LoVo (cell line): ENCODE measurements around the gene MARCHF4.

Source experiments
- DNase-seq: peaks from one replicate; pipeline ENCODE4 v3.0.0-alpha.2; 2016; ENCODE audit warnings: low spot score

MARCHF4 gene

DNA sequence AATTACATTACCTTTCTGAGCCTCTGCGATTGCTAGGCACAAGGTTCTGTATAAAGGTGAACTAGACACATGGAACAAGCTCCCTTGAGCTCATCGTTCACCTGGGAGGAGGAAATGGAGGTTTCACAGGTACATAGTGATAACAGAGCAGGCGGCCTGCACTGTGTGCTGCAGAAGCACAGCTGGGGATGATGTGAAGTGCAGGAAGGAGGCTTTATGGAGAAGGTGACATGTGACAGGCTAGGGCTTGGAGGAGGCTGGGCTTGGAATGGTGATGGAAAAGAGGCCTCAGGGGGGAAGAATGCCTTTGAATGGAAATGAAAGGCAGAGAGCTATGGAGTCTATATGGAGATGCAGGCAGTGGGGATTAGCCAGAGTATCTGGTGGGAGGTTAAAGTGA, 22.9 kb downstream of the MARCHF4 start:
- DNase-seq: no peak

DNA sequence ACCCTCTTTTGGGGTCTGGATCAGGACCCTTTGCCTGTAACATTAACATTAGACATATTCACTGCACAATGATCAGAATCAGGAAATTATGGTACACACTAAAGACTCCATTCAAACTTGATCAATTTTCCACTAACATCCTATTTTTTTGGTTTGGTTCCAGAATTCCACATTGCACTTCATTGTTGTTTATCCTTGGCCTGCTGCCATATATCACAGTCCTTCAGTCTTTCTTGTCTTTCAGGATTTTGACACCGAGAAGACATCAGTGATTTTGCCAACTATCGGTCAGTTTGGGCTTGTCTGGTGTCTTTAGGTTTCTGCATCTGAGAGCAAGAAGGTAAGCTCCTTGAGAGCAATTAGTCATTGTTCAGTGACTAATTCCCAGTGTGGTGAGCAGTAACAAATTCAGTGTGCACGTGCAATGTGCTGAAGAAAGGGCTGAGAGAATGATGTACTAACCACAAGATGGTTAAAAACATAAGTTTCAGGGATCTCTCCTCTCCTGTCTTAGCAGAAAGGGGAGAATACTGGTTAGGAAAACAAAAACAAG, 23.5 kb downstream of the MARCHF4 start:
- no peak for DNase-seq

DNA sequence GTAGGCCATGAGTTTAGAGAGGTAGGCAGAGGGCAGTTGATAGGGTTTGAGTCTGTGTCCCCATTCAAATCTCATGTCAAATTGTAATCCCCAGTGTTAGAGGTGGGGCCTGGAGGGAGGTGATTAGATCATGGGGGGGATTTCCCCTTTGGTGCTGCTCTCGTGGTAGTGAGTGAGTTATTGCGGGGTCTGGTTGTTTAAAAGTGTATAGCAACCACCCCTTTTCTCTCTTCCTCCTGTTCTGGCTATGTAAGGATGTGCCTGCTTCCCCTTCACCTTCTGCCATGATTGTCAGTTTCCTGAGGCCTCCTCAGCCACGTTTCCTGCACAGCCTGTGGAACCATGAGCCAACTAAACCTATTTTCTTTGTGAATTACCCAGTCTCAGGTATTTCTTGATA, 25.5 kb downstream of the MARCHF4 start:
- no peak for DNase-seq

DNA sequence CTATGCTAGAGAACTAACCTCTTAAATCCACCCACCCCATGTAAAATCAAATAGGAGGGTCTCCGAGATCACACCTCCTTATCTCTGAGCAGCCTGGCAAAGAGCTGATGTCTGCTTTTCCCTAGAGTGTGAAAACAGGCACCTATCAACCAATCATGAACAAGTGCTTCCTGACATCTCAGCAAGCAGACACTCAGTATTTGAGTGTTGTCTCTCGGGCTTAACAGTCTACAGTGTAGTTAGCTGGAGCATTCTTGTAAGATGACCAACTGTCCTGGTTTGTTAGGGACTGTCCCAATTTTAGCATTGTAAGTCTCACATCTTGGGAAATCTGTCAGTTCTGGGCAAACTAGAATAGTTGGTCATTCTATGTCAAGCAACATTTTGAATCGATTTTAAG, 26.4 kb downstream of the MARCHF4 start:
- DNase-seq: no peak

DNA sequence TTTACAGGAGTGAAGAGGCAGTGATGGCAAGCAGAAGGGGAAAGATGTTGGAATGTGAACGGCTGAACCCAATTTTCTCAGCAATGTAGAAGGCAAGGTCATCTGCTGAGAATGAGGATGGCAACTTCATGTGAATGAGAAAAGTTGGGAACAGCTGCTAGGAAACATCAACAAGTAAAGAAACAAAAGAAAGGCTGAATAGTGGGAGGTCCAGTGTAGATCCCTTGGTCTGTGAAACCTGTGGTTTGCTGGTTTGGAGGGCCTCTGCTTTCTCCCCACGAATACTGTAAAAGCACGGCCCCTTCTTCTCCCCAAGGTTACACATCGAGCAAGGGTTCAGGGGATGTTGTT, 27.4 kb downstream of the MARCHF4 start:
- no peak for DNase-seq

DNA sequence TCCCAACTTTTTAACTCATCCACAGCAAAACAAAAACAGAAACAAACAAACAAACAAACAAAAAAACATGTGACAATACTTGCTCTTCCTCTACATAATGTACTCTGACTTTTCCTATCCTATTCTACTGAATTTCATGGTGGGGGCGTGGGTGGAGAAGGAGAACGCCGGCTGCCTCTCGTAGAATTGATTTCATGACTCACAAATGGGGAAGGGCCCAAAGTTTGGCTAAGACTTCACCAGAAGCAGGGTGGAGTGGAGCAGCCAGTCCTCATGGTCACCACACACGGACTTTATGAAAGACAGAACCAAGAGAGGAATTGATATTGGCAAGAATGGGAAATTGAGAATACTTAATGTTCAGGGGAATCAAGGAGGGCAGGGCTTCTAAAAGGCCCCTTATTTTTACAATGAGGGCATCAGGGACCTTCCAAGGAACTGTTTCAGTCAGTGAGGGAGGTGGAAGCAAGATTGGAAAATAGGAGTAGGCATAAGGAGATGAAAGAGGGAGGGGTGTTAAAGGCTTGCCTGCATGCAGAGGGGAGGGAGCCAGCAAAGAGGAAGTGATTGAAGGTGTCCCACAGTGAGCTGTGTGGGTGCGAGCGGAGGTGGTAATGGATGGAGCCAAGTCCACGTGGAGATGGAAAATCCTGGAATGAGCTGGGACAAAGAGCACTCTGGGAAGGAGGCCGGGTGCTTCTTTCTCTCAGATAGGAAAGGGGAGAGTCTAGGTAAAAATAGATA, 27.9 kb downstream of the MARCHF4 start:
- DNase-seq: no peak

DNA sequence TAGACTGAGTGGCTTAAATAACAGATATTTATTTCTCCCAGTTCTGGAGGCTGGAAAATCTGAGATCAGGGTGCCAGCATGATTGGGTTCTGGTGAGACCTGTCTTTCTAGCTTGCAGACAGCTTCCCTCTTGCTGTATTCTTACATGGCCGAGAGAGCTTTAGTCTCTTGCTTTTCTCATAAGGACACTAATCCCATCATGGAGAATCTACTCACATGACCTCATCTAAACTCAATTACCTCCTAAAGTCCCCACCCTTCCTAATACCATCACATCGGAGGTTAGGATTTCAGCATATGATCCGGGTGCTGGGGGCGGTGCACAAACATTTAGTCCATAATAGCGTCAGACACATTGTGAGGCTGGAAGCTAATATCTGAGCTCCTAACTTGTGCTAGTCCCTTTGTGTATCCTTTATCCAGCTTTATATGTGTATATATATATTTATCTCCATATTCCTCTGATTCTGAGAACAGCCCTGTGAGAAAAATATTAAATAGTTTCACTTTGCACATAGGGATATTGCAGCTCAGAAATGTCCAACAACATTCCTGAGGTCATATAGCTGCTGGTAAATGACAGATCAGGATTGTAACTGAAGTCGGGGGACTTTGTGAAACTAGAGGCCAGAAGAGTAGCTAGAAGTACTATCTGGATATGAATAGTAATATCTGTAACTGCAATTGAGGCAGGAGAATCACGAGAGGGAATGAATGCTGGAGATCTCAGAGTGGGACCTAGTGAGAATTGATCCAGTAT, 28.9 kb downstream of the MARCHF4 start:
- DNase-seq: no peak

DNA sequence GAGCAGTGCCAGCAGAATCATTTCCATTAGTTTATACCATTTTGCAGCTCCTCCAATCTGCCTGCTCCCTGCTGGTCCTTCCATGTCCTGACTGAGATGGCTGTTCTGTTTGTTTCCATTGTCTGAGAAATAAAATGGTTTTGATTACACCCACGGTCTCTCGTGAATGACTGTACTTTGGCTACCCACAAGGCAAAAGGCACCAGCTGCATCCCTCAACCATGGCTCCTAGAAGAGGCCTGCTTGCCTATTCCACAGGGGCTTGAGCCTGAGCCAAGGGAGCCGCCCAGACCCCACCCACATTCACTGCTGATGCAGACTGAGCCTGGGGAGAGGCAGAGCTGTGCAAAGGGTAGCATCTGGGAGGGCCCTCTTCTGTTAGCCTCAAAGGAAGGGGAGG, 31.2 kb downstream of the MARCHF4 start:
- no peak for DNase-seq

DNA sequence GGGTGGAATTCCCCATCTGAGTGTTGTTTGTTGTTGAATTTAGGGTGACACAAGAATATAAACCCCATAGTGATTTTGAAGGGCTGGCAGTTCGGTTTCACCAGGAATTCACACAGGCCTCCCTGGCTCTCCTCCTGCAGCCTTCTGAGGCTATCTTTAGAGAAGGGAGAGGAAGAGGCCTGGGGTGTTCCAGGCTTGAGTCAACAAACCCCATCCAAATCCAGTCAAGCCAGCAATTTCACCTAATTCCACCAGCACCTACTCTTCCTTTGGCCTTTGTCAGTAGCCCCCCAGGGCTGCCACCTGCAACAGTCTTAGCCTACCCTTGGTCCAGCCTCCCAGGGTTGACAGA, 32.0 kb downstream of the MARCHF4 start:
- DNase-seq: no peak

DNA sequence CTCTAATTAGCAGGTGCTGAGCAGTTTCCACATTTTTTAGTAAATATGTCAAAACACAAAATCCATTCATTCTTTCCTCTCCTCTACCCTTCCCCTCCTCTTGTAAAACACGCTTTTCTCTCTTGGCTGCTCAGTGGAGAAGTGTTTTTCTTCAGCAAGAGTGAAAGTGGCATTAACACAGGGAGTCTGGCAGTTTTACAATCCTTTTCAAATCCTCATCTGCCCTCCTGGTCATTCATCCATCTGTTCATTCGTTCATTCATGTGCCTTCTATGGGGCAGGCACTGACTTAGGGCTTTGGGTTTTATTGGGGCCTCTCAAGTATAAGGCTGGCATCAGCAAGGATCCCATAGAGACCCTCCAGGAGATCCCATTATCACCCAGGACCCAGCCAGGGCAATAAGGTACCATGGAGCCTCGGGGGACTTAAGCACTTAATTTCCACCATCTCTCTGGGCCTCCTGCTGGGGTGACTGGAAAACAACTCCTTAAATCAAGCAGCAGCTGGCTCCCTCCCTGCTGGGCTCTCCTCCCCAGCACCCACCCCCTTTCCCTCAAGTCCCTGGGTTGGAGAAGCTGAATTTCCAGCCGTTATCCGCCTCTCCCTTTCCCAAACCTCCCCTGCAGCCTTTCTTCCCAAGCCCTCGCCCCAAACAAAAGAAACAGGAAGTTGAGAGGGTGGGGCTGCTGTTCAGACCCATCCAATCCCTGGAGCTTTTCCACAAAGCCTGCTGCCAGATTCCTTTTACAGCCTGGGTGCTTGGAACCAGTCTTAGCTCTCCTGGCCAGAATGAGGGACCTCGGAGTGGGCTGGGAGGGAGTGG, 32.6 kb downstream of the MARCHF4 start:
- no peak for DNase-seq

DNA sequence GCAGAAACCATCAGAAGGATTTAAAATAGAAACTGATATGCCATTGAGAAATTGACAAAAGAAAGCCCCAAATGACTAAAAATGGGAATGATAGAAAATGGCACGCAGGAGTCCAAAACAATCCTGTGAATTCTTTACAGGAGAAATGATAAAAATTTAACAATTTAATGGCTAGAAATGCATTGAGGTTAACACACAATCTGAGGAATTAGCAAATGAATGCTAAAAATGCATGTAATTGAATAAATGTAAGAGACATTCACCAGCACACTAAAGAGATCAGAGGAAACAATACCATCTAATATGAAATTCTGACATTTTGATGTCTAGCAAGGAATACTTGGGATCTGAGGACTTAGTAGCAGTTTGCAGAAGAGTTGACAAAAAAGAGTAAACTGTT, 37.0 kb downstream of the MARCHF4 start:
- DNase-seq: no peak

DNA sequence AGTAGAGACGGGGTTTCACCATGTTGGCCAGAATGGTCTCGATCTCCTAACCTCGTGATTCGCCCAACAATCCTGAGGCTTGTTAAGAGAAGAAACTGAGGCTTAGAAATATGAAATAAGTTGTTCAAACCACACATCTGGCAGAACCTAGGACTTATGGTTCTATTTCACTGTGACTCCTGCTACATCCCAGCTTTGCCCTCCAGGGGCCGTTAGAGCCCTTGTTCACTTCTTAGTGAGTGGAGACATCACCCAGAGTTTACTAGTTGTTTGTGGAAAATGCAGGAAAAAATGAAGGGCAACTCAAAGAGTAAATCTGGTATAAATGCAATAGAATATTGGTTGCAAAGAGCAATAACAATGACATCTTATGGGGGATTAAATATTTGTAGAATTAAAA, 43.9 kb downstream of the MARCHF4 start:
- no peak for DNase-seq

DNA sequence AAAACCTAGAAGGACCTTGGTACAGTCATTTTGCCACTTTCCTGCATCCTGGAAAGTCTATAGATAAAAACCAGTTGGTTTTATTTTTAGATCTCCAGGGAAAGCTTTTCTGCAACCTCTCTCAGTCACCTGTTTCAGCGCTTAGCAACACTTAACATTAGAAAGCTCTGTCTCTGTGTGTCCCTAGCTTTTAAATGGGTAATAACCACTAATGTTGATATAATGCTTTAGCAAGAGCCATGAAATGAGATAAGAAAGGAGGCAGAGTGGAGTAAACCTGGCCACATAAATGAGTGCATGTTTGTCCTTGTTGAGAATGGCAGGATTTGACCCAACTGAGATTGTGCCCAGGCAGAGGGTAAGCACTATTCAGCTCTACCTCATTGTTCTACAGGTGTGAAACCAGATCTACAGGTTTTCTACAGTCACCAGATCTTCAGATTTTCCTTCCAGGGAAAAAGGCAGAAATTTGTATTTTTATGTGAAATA, 44.8 kb downstream of the MARCHF4 start:
- no peak for DNase-seq
